ENCODE data around the gene LRMDA.

Gene LRMDA

DNA sequence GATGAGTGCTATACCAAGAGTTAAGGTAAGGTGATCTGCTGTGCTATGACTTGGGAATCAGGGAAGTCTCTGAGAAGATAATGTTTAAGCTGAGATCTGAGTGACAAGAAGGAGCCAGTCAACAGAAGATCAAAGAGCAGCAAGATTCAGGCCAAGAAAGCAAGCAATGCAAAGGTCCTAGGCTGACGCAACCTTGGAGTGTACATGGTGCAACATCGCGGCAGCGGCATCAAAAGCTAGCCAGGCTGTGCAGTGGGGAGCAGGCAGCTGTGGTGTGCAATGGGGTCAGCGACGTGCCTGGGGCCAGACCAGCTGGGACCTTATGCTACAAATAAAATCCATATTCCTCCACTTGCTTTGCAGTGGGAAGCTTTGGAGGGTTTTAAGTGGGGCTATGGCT lies 324.1 kb downstream of the LRMDA start:
- Histone ChIP-seq H2AFZ (ENCODE audit: low read depth, low read length, severe bottlenecking) (no peak overlapping the region), H3K4me2 (ENCODE audit: low read depth, low read length, poor library complexity, severe bottlenecking) (no peak overlapping the region), H3K9me2 (replicated peaks; ENCODE audit: insufficient read depth, low read length) (no peaks in the 10 kb centered on the region), H3K27ac (ENCODE audit: low read depth, low read length) (no peak overlapping the region), H4K20me1 (ENCODE audit: low read depth, low read length) (no peaks in the 10 kb centered on the region), H3K36me3 (ENCODE audit: low read length) (no peaks in the 10 kb centered on the region), H3F3A (ENCODE audit: insufficient read depth) (no peaks in the 10 kb centered on the region), H3K27me3 (ENCODE audit: low read length) (no peaks in the 10 kb centered on the region), H3K9me3 (ENCODE audit: insufficient read depth, low read length) (no peaks in the 10 kb centered on the region), H3K79me2 (ENCODE audit: insufficient read depth, low read length) (no peaks in the 10 kb centered on the region), H3K9ac (ENCODE audit: low read length) (no peak overlapping the region), H3K4me3 (ENCODE audit: insufficient read depth, low read length, poor library complexity, severe bottlenecking) (no peak overlapping the region)
- TF ChIP-seq, protein P1, sequence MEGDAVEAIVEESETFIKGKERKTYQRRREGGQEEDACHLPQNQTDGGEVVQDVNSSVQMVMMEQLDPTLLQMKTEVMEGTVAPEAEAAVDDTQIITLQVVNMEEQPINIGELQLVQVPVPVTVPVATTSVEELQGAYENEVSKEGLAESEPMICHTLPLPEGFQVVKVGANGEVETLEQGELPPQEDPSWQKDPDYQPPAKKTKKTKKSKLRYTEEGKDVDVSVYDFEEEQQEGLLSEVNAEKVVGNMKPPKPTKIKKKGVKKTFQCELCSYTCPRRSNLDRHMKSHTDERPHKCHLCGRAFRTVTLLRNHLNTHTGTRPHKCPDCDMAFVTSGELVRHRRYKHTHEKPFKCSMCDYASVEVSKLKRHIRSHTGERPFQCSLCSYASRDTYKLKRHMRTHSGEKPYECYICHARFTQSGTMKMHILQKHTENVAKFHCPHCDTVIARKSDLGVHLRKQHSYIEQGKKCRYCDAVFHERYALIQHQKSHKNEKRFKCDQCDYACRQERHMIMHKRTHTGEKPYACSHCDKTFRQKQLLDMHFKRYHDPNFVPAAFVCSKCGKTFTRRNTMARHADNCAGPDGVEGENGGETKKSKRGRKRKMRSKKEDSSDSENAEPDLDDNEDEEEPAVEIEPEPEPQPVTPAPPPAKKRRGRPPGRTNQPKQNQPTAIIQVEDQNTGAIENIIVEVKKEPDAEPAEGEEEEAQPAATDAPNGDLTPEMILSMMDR (IDR thresholded peaks at IDR 0.05; ENCODE audit: insufficient read depth, low read length, poor library complexity, severe bottlenecking) = no peak
- TF ChIP-seq EZH2phosphoT487 (conservative IDR thresholded peaks at IDR 0.05; ENCODE audit: low read length) = no peak

DNA sequence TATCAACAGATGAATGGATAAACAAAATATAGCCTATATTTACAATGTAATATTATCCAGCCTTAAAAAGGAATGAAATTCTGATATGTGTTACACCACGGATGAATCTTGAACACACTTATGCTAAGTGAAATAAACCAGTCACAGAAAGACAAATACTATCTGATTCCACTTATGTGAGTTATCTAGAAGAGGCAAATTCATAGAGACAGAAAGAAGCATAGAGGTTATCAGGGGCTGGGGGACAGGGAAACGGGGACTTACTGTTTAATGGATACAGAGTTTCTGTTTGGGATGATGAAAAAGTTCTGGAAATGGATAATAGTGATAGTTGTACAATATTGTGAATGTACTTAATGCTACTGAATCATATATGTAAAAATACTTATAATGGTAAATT lies 329.9 kb downstream of the LRMDA start:
- Histone ChIP-seq H3K36me3 (ENCODE audit: low read length) (no peaks in the 10 kb centered on the region), H3K9me2 (replicated peaks; ENCODE audit: insufficient read depth, low read length) (no peaks in the 10 kb centered on the region), H3K4me3 (ENCODE audit: insufficient read depth, low read length, poor library complexity, severe bottlenecking) (no peak overlapping the region), H4K20me1 (ENCODE audit: low read depth, low read length) (no peaks in the 10 kb centered on the region), H3K9ac (ENCODE audit: low read length) (no peak overlapping the region), H3K9me3 (ENCODE audit: insufficient read depth, low read length) (no peaks in the 10 kb centered on the region), H3K4me2 (ENCODE audit: low read depth, low read length, poor library complexity, severe bottlenecking) (no peak overlapping the region), H3K27me3 (ENCODE audit: low read length) (no peaks in the 10 kb centered on the region), H3K27ac (ENCODE audit: low read depth, low read length) (no peak overlapping the region), H3K79me2 (ENCODE audit: insufficient read depth, low read length) (no peaks in the 10 kb centered on the region), H3F3A (ENCODE audit: insufficient read depth) (no peaks in the 10 kb centered on the region), H2AFZ (ENCODE audit: low read depth, low read length, severe bottlenecking) (no peak overlapping the region)
- TF ChIP-seq, protein P1 (IDR thresholded peaks at IDR 0.05; ENCODE audit: insufficient read depth, low read length, poor library complexity, severe bottlenecking) = no peak
- no peak for TF ChIP-seq EZH2phosphoT487 (conservative IDR thresholded peaks at IDR 0.05; ENCODE audit: low read length)

DNA sequence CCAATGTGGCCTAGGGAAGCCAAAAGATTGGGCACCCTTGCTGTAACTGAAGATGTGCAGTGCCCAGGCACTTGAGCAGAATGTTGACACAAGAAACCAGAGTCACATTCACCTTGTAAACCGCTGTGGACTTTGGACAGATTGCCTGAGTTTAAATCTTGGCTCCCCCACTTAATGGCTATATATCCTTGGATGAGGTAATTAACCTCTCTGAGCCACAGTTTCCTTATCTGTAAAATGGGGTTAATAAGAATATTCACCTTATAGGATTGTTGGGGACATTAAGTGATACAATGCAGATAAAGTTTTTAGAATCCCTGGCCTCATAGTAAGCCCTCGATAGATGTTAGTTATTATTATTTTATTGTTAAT lies 331.0 kb downstream of the LRMDA start:
- Histone ChIP-seq H3K9ac (ENCODE audit: low read length) (no peak overlapping the region), H3F3A (ENCODE audit: insufficient read depth) (no peaks in the 10 kb centered on the region), H3K79me2 (ENCODE audit: insufficient read depth, low read length) (no peaks in the 10 kb centered on the region), H3K36me3 (ENCODE audit: low read length) (no peaks in the 10 kb centered on the region), H3K9me3 (ENCODE audit: insufficient read depth, low read length) (no peaks in the 10 kb centered on the region), H4K20me1 (ENCODE audit: low read depth, low read length) (no peaks in the 10 kb centered on the region), H2AFZ (ENCODE audit: low read depth, low read length, severe bottlenecking) (no peak overlapping the region), H3K9me2 (replicated peaks; ENCODE audit: insufficient read depth, low read length) (no peaks in the 10 kb centered on the region), H3K4me2 (ENCODE audit: low read depth, low read length, poor library complexity, severe bottlenecking) (no peak overlapping the region), H3K27ac (ENCODE audit: low read depth, low read length) (no peak overlapping the region), H3K27me3 (ENCODE audit: low read length) (no peaks in the 10 kb centered on the region), H3K4me3 (ENCODE audit: insufficient read depth, low read length, poor library complexity, severe bottlenecking) (no peak overlapping the region)
- no peak for TF ChIP-seq EZH2phosphoT487 (conservative IDR thresholded peaks at IDR 0.05; ENCODE audit: low read length)
- TF ChIP-seq, protein P1 (IDR thresholded peaks at IDR 0.05; ENCODE audit: insufficient read depth, low read length, poor library complexity, severe bottlenecking) = no peak

DNA sequence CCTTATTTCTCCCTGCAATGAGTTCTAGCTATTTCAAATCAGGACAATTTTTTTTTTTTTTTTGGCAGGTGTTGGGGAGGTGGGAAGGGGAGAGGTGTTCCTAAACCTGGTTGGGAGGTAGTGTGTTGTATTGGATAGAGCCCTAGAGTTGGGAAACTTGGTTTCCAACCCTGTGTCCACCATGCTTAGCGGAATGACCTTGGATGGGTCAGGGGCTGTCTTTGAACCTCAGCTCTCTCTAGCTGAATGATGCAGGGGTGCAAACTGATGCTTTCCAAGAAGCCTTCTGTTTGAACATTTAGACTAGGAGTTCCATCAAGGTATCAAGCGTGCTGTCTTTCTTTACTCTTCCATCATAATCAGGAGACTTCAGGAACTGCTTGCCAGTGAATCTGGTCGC lies 332.2 kb downstream of the LRMDA start:
- no peak overlapping the region for H3K4me2 ChIP-seq (ENCODE audit: low read depth, low read length, poor library complexity, severe bottlenecking)

More for the DNA sequence above, 332.2 kb downstream of the LRMDA start:
- H3K79me2 ChIP-seq (ENCODE audit: insufficient read depth, low read length) = no peaks in the 10 kb centered on the region
- H3K9me2 ChIP-seq (replicated peaks; ENCODE audit: insufficient read depth, low read length) = no peaks in the 10 kb centered on the region
- H3K36me3 ChIP-seq (ENCODE audit: low read length) = no peaks in the 10 kb centered on the region
- H3K9ac ChIP-seq (ENCODE audit: low read length) = no peak overlapping the region
- no peaks in the 10 kb centered on the region for H3K27me3 ChIP-seq (ENCODE audit: low read length)
- H4K20me1 ChIP-seq (ENCODE audit: low read depth, low read length) = no peaks in the 10 kb centered on the region
- TF ChIP-seq, protein P1 (IDR thresholded peaks at IDR 0.05; ENCODE audit: insufficient read depth, low read length, poor library complexity, severe bottlenecking) = no peak
- TF ChIP-seq EZH2phosphoT487 (conservative IDR thresholded peaks at IDR 0.05; ENCODE audit: low read length) = no peak
- H3K27ac ChIP-seq (ENCODE audit: low read depth, low read length) = no peak overlapping the region
- H3K9me3 ChIP-seq (ENCODE audit: insufficient read depth, low read length) = no peaks in the 10 kb centered on the region
- no peaks in the 10 kb centered on the region for H3F3A ChIP-seq (ENCODE audit: insufficient read depth)
- no peak overlapping the region for H2AFZ ChIP-seq (ENCODE audit: low read depth, low read length, severe bottlenecking)
- H3K4me3 ChIP-seq (ENCODE audit: insufficient read depth, low read length, poor library complexity, severe bottlenecking) = no peak overlapping the region

Measured in SU-DHL-6 (cell line).